ENCODE measurements around the gene GOLGA6L2.

- TF ChIP-seq ZNF565 (CRISPR knock-in tag; conservative IDR thresholded peaks at IDR 0.05; ENCODE audit: low read depth) (no peak), ZFP3 (CRISPR knock-in tag; IDR thresholded peaks at IDR 0.05) (no peak), TOX (CRISPR knock-in tag; IDR thresholded peaks at IDR 0.05; ENCODE audit: borderline replicate concordance) (no peak), ZNF70 (CRISPR knock-in tag; IDR thresholded peaks at IDR 0.05) (no peak), CREB5 (CRISPR knock-in tag; IDR thresholded peaks at IDR 0.05; ENCODE audit: low read depth) (no peak), PATZ1 (CRISPR knock-in tag; IDR thresholded peaks at IDR 0.05; ENCODE audit: borderline replicate concordance) (no peak)
Observed at GRCh38 chr15:23415321-23415865, 31.6 kb downstream of the GOLGA6L2 start.

All from SK-N-SH treated with all-trans-retinoic acid at 6 μM for 48 hours (cell line).